Measurements from ENCODE around the gene HOXA13.

Gene HOXA13

GRCh38 chr7:27172315-27172774 is 27.5 kb downstream of the HOXA13 start:
- H3K4me3 ChIP-seq (ENCODE audit: low read depth, low read length), result no peak overlapping the region
- H3K27me3 ChIP-seq (ENCODE audit: control insufficient read depth, insufficient read depth, low read length), result peaks cover 96% of the 10 kb centered on the region
- H3K4me1 ChIP-seq (ENCODE audit: control insufficient read depth, insufficient read depth, low read length), result no peaks in the 10 kb centered on the region
- H3K9me3 ChIP-seq (ENCODE audit: control insufficient read depth, insufficient read depth, low read length), result no peaks in the 10 kb centered on the region
- H3K9ac ChIP-seq (ENCODE audit: low read depth, low read length), result no peak overlapping the region
- H3K36me3 ChIP-seq (ENCODE audit: control insufficient read depth, insufficient read depth, low read length), result no peaks in the 10 kb centered on the region

DNA sequence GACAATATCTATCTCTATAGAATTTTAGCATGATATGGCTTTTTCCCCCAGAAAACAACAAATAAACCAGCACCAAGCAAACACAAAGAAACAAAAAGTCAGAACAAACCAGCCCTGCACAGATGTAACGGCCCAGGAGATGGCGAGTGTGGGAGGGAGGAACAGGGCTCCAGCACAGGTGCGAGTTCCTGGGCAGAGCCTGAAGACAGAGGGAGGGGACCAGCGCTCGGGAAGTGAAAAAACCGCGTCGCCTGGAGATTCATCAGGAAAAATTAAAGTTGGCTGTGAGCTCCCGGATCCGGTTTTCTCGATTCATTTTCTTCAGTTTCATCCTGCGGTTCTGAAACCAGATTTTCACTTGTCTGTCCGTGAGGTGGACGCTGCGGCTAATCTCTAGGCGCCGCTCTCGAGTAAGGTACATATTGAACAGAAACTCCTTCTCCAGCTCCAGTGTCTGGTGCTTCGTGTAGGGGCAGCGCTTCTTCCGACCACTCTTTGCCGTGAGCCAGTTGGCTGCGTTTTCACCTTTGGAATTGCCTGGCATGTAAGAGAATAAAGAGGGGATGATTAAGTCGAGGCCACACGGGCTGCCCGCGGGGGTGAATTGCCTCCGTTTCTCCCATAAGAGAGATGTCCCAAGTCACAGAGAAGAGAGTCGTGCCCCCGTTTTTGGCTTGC is 28.1 kb downstream of the HOXA13 start:
- Histone ChIP-seq H3K9me3 (ENCODE audit: control insufficient read depth, insufficient read depth, low read length) (no peaks in the 10 kb centered on the region), H3K4me3 (ENCODE audit: low read depth, low read length) (peak overlapping the region; percentile 23), H3K36me3 (ENCODE audit: control insufficient read depth, insufficient read depth, low read length) (no peaks in the 10 kb centered on the region), H3K9ac (ENCODE audit: low read depth, low read length) (no peak overlapping the region), H3K4me1 (ENCODE audit: control insufficient read depth, insufficient read depth, low read length) (no peaks in the 10 kb centered on the region), H3K27me3 (ENCODE audit: control insufficient read depth, insufficient read depth, low read length) (peaks cover 96% of the 10 kb centered on the region)

- H3K4me1 ChIP-seq (ENCODE audit: control insufficient read depth, insufficient read depth, low read length), result no peaks in the 10 kb centered on the region
- H3K9ac ChIP-seq (ENCODE audit: low read depth, low read length), result no peak overlapping the region
- H3K27me3 ChIP-seq (ENCODE audit: control insufficient read depth, insufficient read depth, low read length), result peaks cover 96% of the 10 kb centered on the region
- H3K36me3 ChIP-seq (ENCODE audit: control insufficient read depth, insufficient read depth, low read length), result no peaks in the 10 kb centered on the region
- no peak overlapping the region for H3K4me3 ChIP-seq (ENCODE audit: low read depth, low read length)
- H3K9me3 ChIP-seq (ENCODE audit: control insufficient read depth, insufficient read depth, low read length), result no peaks in the 10 kb centered on the region
Observed at GRCh38 chr7:27171325-27171636, 28.6 kb downstream of the HOXA13 start.

DNA sequence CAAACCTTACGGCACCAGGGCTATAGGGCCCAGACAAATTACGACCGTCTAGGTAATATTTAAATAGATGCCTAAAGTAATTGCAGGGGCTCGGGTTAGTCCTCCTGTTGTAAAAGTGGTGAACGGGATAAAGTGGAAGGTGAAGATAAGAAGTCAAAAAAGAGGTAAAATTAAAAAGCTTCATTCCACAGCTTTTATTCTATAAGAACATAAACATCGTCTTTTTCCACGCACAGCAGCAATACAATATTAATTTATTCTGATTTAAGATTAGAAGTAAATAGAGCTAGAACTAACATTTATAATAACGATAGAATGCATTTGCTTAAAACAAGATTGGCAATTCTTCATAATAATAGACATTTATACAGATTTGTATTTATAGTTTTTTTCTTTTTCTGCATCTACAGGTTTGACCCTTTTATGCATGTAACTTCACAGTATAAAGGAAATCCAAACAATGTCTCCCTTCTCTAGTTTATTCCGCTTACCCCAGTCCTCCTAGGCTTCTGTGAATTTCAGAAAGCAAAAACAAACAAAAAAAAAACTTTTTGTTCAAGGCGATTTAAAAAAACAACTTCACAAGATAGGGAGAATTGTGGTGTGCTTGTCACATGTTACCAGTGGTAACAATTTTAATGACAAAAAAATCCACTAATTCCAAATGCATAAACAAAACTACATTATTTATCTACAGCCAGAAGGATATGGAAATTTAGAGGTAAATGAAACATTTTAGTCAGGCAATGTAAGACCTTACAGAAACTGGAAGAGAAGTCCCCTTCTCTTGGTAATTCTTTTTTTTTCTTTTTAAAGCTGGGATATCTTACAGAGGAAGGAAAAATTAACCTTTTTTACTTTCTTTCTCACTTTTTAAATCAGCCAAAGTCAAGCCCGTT is 29.2 kb downstream of the HOXA13 start:
- no peak overlapping the region for H3K4me3 ChIP-seq (ENCODE audit: low read depth, low read length)
- no peaks in the 10 kb centered on the region for H3K9me3 ChIP-seq (ENCODE audit: control insufficient read depth, insufficient read depth, low read length)
- H3K4me1 ChIP-seq (ENCODE audit: control insufficient read depth, insufficient read depth, low read length), result no peaks in the 10 kb centered on the region
- peaks cover 96% of the 10 kb centered on the region for H3K27me3 ChIP-seq (ENCODE audit: control insufficient read depth, insufficient read depth, low read length)
- no peak overlapping the region for H3K9ac ChIP-seq (ENCODE audit: low read depth, low read length)
- no peaks in the 10 kb centered on the region for H3K36me3 ChIP-seq (ENCODE audit: control insufficient read depth, insufficient read depth, low read length)

DNA sequence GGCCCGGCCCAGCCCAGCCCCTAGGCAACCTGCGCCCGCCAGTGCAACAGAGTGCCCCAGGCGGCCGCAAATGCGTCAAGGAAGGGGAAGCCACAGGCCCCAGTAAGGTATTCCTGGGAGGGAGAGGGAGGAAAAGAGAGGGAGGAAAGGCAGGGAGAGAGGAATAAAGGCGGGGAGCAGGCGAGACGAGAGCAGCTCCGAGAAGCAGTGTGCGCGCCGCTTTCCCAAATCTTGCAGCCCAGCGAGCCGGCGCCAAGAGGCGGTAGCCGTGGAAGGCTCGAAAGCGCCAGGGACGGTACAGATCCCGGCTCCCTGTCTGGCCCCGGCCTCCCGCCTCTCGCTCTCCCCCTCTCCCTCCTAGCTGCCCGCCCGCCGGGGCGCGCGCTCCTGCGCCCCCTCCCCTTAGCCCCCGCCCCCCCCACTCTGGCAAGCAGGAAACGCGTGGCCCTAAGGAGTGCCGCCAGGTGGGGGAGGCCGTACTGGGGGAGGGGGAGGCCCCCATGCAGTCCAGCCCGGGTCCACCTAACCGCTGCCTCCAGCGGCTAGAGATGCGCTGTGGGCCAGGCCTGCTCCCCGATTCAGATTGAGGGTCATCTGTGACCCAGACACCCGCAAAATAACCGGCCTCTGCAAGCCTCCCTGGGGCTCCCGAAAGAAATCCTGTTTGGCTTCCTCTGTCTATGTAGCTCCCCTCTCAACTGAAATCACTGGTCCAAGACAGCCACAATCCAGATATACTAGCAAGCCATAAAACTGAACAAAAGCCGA is 30.0 kb downstream of the HOXA13 start:
- Histone ChIP-seq H3K9ac (ENCODE audit: low read depth, low read length) (no peak overlapping the region), H3K9me3 (ENCODE audit: control insufficient read depth, insufficient read depth, low read length) (no peaks in the 10 kb centered on the region), H3K4me1 (ENCODE audit: control insufficient read depth, insufficient read depth, low read length) (no peaks in the 10 kb centered on the region), H3K4me3 (ENCODE audit: low read depth, low read length) (peak overlapping the region; percentile 32), H3K36me3 (ENCODE audit: control insufficient read depth, insufficient read depth, low read length) (no peaks in the 10 kb centered on the region), H3K27me3 (ENCODE audit: control insufficient read depth, insufficient read depth, low read length) (peaks cover 96% of the 10 kb centered on the region)

GRCh38 chr7:27168265-27168947 is 31.5 kb downstream of the HOXA13 start:
- H3K4me1 ChIP-seq (ENCODE audit: control insufficient read depth, insufficient read depth, low read length), result no peaks in the 10 kb centered on the region
- peak overlapping the region; percentile 33 for H3K4me3 ChIP-seq (ENCODE audit: low read depth, low read length)
- H3K27me3 ChIP-seq (ENCODE audit: control insufficient read depth, insufficient read depth, low read length), result peaks cover 98% of the 10 kb centered on the region
- no peaks in the 10 kb centered on the region for H3K36me3 ChIP-seq (ENCODE audit: control insufficient read depth, insufficient read depth, low read length)
- no peak overlapping the region for H3K9ac ChIP-seq (ENCODE audit: low read depth, low read length)
- no peaks in the 10 kb centered on the region for H3K9me3 ChIP-seq (ENCODE audit: control insufficient read depth, insufficient read depth, low read length)

- Histone ChIP-seq H3K9me3 (ENCODE audit: control insufficient read depth, insufficient read depth, low read length) (no peaks in the 10 kb centered on the region), H3K4me3 (ENCODE audit: low read depth, low read length) (no peak overlapping the region), H3K27me3 (ENCODE audit: control insufficient read depth, insufficient read depth, low read length) (peaks cover 98% of the 10 kb centered on the region), H3K4me1 (ENCODE audit: control insufficient read depth, insufficient read depth, low read length) (no peaks in the 10 kb centered on the region), H3K36me3 (ENCODE audit: control insufficient read depth, insufficient read depth, low read length) (no peaks in the 10 kb centered on the region), H3K9ac (ENCODE audit: low read depth, low read length) (no peak overlapping the region)
Observed at GRCh38 chr7:27167916-27168264, 32.0 kb downstream of the HOXA13 start.

DNA sequence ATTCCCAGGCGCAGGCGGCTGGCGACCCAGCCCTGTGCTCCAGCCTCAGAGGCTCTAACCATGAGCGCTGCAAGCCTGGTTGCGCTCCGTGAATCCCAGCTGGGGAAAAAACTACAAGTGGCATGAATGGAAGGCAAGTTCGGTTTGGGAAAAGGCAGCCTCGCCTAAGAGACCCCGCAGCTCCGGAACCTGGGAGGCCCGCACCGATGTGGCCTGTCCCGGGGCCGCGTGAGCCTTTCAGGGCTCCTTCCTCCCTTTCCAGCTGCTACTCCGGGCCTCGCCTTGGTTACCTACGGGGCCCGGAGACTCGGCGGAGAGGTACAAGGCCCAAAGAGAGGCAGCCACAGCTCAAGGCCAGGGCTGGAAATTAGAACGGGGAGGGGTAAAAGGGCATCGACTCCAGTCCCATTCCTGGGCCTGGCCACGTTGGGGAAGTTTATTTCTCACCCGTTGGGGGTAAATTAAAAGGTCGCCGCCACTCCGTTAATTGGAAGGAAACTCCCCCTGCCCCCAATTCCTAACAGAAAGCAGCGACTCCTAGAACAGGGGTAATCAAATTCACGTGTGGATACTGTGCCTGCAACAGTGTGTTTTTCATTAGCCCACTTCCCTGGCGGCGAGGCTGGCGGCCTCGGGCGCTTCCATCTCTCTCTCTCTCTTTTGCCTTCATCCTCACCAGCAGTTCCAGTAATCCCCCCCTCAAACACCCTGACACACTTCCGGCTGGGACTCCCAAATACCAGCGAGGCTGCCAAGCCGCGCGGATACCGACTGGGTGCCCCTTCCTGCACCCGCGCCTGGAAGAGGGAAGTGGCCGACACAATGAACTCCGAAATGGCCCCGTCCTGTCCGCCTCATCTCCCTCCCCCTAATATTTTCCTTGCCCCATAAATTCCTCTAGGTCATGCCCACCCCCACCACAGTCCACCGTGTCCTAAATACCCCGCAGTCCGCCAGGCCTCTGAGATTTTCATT is 33.1 kb downstream of the HOXA13 start:
- Histone ChIP-seq H3K27me3 (ENCODE audit: control insufficient read depth, insufficient read depth, low read length) (peaks cover 98% of the 10 kb centered on the region), H3K9ac (ENCODE audit: low read depth, low read length) (no peak overlapping the region), H3K4me1 (ENCODE audit: control insufficient read depth, insufficient read depth, low read length) (no peaks in the 10 kb centered on the region), H3K36me3 (ENCODE audit: control insufficient read depth, insufficient read depth, low read length) (no peaks in the 10 kb centered on the region), H3K9me3 (ENCODE audit: control insufficient read depth, insufficient read depth, low read length) (no peaks in the 10 kb centered on the region), H3K4me3 (ENCODE audit: low read depth, low read length) (peak overlapping the region; percentile 8)

DNA sequence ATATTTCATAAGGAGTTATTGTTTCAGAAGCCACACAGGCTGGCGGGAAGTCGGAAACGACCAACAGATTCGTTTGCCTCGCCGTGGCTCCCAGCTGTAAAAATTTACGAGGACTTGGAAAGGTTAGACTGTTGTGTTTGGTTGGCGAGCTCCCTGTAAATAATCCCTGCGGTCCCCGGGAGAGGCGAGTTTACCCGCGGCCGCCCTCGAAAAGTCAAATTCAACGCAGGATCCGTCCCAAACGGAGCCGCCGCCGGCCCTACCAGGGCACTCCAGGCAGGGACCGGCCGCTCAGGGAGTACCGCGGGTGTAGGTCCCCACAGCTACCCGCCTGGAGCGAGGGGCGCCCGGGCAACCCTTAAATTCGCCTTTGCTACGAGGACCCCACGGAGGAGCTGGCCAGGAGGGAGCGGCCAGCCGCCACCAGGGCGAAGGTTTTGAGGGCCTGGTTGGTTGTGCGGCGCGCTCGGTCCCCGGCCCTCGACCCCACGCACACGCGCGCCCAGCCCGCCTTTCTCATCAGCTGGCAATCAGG is 33.8 kb downstream of the HOXA13 start:
- H3K9ac ChIP-seq (ENCODE audit: low read depth, low read length), result no peak overlapping the region
- H3K4me1 ChIP-seq (ENCODE audit: control insufficient read depth, insufficient read depth, low read length), result no peaks in the 10 kb centered on the region
- H3K27me3 ChIP-seq (ENCODE audit: control insufficient read depth, insufficient read depth, low read length), result peaks cover 96% of the 10 kb centered on the region
- H3K4me3 ChIP-seq (ENCODE audit: low read depth, low read length), result peak overlapping the region; percentile 18
- H3K9me3 ChIP-seq (ENCODE audit: control insufficient read depth, insufficient read depth, low read length), result no peaks in the 10 kb centered on the region
- H3K36me3 ChIP-seq (ENCODE audit: control insufficient read depth, insufficient read depth, low read length), result no peaks in the 10 kb centered on the region

DNA sequence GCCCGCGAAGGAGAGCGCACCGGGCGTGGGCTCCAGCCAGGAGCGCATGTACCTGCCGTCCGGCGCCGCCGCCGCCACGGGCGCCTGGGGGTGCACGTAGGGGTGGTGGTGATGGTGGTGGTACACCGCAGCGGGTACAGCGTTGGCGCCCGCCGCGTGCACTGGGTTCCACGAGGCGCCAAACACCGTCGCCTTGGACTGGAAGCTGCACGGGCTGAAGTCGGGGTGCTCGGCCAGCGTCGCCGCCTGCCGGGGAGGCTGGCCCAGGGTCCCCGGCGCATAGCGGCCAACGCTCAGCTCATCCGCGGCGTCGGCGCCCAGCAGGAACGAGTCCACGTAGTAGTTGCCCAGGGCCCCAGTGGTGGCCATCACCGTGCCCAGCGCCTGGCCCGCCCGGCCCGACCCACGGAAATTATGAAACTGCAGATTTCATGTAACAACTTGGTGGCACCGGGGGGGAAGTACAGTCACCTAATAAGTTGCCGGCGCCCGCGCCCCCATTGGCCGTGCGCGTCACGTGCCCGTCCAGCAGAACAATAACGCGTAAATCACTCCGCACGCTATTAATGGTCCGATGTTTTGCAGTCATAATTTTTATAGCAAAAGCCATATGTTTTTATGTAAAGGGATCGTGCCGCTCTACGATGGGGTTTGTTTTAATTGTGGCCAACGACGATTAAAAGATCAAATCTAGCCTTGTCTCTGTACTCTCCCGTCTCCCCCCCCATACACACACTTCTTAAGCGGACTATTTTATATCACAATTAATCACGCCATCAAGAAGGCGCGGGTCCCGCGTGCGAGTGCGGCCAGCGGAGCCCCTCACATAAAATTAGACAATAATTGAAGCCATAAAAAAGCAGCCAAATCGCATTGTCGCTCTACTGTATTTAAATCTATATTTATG is 34.5 kb downstream of the HOXA13 start, which contains the start of gene HOXA9:
Gene HOXA9, minus strand, starts transcription at position 449 of the 907 bp plus-strand sequence. Its CDS starts 80 bp downstream, at position 369.
- Histone ChIP-seq H3K36me3 (ENCODE audit: control insufficient read depth, insufficient read depth, low read length) (no peaks in the 10 kb centered on the region), H3K27me3 (ENCODE audit: control insufficient read depth, insufficient read depth, low read length) (peaks cover 96% of the 10 kb centered on the region), H3K4me3 (ENCODE audit: low read depth, low read length) (peak within 1 kb of the TSS; percentile 18), H3K4me1 (ENCODE audit: control insufficient read depth, insufficient read depth, low read length) (no peaks in the 10 kb centered on the region), H3K9ac (ENCODE audit: low read depth, low read length) (no peak within 1 kb of the TSS), H3K9me3 (ENCODE audit: control insufficient read depth, insufficient read depth, low read length) (no peaks in the 10 kb centered on the region)
